Right cardiac atrium (tissue), 5 donors: Measurements from ENCODE around the gene REPS2. TPM values are rescaled to one million over a fixed set of nuclear protein-coding genes. Genes with fewer than 3 reads are reported as not detected.

Source experiments
- ATAC-seq, 2 donors: fragments of 200-7000 bp; cut with Tn5 transposase; one replicate each; pipeline versions ENCODE4 v1.8.0 to v1.9.1; 2020; ENCODE audit warnings: moderate library complexity in 2 of 2, mild to moderate bottlenecking in 1 of 2
- DNase-seq, 3 donors: peaks; one replicate each; pipeline ENCODE4 v3.0.0-alpha.2; 2020
- H3K27ac ChIP-seq: one replicate; pipeline ENCODE4 v1.5.1; 2013; ENCODE audit warnings: mild to moderate bottlenecking, low read length, control low read depth, moderate library complexity
- H3K27me3 ChIP-seq: one replicate; pipeline ENCODE4 v1.6.1; 2013; ENCODE audit not compliant: control insufficient read depth, insufficient read depth
- H3K4me1 ChIP-seq: one replicate; pipeline ENCODE4 v1.6.1; 2013; ENCODE audit warnings: low read length; ENCODE audit not compliant: control insufficient read depth, insufficient read depth
- H3K4me3 ChIP-seq: one replicate; pipeline ENCODE4 v1.5.1; 2013; ENCODE audit warnings: low read length, control low read depth
- H3K9me3 ChIP-seq: one replicate; pipeline ENCODE4 v1.6.1; 2013; ENCODE audit warnings: low read length; ENCODE audit not compliant: control insufficient read depth
- WGBS: extraction: QIAGEN DNeasy Blood & Tissue Kit; methylation state at CpG from one replicate; pipeline ENCODE4 v1.1.7; 2013; 5-methylcytosine and 5-hydroxymethylcytosine counted together
- intact Hi-C, 4 donors: fragments of 100-400 bp; cut with DNase I; formaldehyde crosslinking; loops; one replicate each; pipeline versions ENCODE4 v1.11.0 to v1.14.0; 2022 to 2023
- long read RNA-seq, 4 donors: library from polyadenylated mRNA; unstranded; transcript quantifications; one replicate each; pipeline ENCODE4 v2.0.0, GENCODE V29; 2020 to 2021
- polyA plus RNA-seq: library from polyadenylated mRNA; stranded (reverse); fragments of 200-250 nt; gene quantifications from one replicate; pipeline ENCODE4 v1.2.3, GENCODE V29; 2013
- total RNA-seq, 4 donors: library from RNA; stranded (reverse); fragmentation: NEBNext Ultra II Directional; extraction: Animal tissue kit (Norgen Biotek cat#: 25700); gene quantifications; one replicate each; pipeline ENCODE4 v1.2.1, GENCODE V29; 2021
- donor health status: healthy with polysubstance abuse.
- donor health status: DM: no; HTN: yes; CAD: no.
- donor health status: DM: no; HTN: no; CAD: no.
- donor health status: DM: no; HTN: yes; CAD: no; lungs with severe emphysema.
- donor health status: DM: yes; HTN: yes; CAD: no.

Gene REPS2
- total RNA-seq (10 to 100 TPM in 2 of 4 donors, 1 to 10 TPM in 2; 8.1 to 10.4 (median 9.5) TPM), polyA plus RNA-seq (3.4 TPM)
- long read RNA-seq, donor 1, full-length matches to known transcripts, result 1 of 11 reads
- long read RNA-seq, donor 1, partial matches to known transcripts, result 3 of 11 reads
- long read RNA-seq, donor 1, other reads (novel, unspliced or antisense), result 7 of 11 reads
- long read RNA-seq, donor 2, full-length matches to known transcripts, result 1 of 4 reads
- long read RNA-seq, donor 2, partial matches to known transcripts, result 0 of 4 reads
- long read RNA-seq, donor 2, other reads (novel, unspliced or antisense), result 3 of 4 reads
- long read RNA-seq, donor 3, partial matches to known transcripts, result 4 of 6 reads
- long read RNA-seq, donor 3, other reads (novel, unspliced or antisense), result 2 of 6 reads
- long read RNA-seq, donor 4, partial matches to known transcripts, result 0 of 1 reads
- long read RNA-seq, donor 4, other reads (novel, unspliced or antisense), result 1 of 1 reads

DNA sequence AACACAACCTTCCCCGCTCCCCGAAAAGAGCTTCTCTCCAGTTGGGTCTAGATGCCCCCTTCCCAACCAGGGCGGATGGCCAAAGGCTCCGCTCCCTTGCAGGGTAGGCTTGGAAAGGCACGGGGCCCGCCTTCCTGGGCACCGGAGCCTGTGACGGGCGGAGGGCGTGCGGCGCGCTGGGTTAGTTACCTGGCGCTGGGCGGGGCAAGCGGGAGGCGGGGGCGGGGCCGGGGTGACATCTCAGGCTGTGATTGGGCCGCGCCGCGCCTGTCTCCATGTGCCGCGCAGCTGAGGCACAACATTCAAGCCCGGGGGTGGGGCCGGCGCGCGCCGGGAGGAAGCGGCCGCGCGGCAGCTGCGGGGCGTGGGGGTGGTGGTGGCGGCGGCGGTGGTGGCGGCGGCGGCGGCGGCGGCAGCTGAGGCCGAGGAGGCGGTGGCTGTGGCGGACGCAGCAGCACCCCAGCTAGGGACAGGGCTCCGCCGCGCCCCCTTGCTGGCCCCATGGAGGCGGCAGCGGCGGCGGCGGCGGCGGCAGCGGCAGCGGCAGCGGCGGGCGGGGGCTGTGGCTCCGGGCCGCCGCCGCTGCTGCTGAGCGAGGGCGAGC, at the start of gene REPS2:
Gene REPS2, plus strand, starts transcription at position 298 of the 604 bp plus-strand sequence. Its CDS starts 204 bp downstream, at position 502.
- DNase-seq (peak; percentile 78 to 93 (median 92)), ATAC-seq (peak; percentile 99)
- Histone ChIP-seq H3K9me3 (no peaks in the 10 kb centered on the region), H3K4me1 (no peaks in the 10 kb centered on the region), H3K27me3 (no peaks in the 10 kb centered on the region), H3K4me3 (peak within 1 kb of the TSS; percentile 71), H3K27ac (no peak within 1 kb of the TSS)
- intact Hi-C loops, result no loop called here
- 2% methylated on average over 55 of the region's 71 CpGs for WGBS

DNA sequence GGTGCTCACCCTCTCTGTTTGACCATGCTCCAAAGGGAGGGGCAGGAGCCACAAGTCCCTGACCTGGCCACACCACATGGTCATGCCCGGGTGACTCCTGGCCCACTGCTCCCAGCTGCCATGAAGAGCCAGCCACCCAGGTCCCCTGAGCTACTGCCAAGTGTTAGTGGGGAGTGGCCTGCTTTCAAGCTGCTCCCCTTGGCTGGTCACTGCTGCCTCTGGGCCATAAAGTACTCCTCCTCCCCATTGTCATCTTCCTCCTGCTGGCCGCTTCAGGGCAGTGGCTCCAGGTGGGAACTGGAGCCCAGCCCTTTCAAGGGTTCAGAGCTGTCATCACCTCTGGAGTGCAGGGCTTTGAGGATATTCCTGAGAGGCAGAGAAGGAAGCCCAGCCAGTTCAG, 49.0 kb upstream of the REPS2 start:
- ATAC-seq (no peak), DNase-seq (no peak)
- H3K27me3 ChIP-seq, result no peaks in the 10 kb centered on the region
- WGBS, result 77% methylated on average over 2 of the region's 2 CpGs
- H3K9me3 ChIP-seq, result no peaks in the 10 kb centered on the region
- no peaks in the 10 kb centered on the region for H3K4me1 ChIP-seq
- intact Hi-C loops, result loop anchor here in 1 of 4 donors (10.0 kb wide), 1 partner anchor 147 kb away; no protein-coding TSS in a partner anchor
- H3K27ac ChIP-seq, result no peak overlapping the region
- no peak overlapping the region for H3K4me3 ChIP-seq

DNA sequence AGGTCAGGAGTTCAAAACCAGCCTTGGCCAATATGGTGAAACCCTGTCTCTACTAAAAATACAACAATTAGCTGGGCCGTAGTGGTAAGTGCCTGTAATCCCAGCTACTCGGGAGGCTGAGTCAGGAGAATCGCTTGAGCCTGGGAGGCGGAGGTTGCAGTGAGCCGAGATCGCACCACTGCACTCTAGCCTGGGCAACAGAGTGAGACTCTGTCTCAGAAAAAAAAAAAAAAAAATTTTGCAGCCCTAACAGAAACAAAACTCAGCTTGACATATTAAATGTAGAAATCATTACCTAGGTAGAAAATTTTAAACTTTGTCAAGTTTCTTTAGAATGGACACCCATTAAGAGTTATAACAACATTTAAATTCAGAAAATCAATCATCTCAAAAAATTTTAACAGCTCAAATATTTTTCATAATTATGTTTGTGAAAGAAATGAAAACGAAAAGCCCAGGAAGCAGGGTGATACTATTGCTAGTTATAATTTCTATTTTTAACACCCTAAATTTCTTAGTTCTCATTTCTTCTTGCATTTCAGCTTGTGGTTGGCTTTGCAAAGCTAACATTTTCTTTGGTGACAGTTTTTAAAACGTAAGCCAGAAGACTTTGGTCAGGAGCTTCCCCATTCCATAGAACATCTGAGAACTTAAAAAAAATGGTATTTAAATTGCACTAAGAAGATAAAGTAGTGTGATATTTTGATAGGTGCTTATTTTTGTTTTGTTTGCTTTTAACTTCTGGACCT, 43.0 kb upstream of the REPS2 start:
- no peak overlapping the region for H3K27ac ChIP-seq
- intact Hi-C loops, result no loop called here
- no peak for DNase-seq
- no peak for ATAC-seq
- no peak overlapping the region for H3K4me3 ChIP-seq
- H3K27me3 ChIP-seq, result no peaks in the 10 kb centered on the region
- H3K9me3 ChIP-seq, result no peaks in the 10 kb centered on the region
- no peaks in the 10 kb centered on the region for H3K4me1 ChIP-seq
- 75% methylated on average over 8 of the region's 8 CpGs for WGBS

DNA sequence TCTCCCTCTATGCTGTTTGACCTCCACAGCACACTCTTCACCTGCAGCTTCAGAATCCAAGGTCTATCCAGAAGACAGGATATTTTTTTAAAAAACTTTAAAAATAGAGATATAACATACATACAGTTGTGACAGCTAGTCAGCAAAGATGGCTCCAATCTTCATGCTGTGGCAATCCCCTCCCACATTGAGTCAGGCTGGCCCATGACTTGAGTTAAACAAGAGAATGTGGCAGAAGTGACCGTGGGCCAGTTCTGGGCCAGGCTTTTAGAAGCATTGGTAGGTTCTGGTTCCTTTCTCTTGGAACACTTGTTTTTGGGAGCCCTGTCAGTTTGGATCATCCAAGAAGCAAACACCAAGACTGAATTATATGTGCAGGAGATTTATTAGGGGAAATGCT, 36.1 kb upstream of the REPS2 start:
- no peaks in the 10 kb centered on the region for H3K9me3 ChIP-seq
- intact Hi-C loops, result no loop called here
- DNase-seq (no peak), ATAC-seq (no peak)
- H3K4me3 ChIP-seq, result no peak overlapping the region
- H3K27me3 ChIP-seq, result no peaks in the 10 kb centered on the region
- no peak overlapping the region for H3K27ac ChIP-seq
- 87% methylated on average over 1 of the region's 1 CpG for WGBS
- no peaks in the 10 kb centered on the region for H3K4me1 ChIP-seq

DNA sequence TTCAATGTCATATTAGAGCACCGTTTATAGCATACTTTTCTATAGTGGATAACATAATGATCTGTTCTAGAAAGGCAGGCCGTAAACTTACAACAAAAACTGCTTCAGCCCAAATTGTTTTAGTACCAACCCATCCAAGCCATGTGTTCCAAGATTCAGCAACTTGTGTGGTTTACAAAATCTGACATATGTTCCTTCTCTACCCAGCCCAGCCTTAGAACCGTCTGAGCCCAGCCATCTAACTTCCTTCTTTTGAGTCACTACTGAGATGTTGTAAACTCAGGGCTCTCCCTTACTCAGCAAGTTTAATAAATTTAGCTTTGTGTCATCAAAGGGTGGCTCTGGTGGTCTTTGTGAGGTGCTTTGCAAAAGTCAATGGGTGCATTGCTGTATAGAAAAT, 32.4 kb upstream of the REPS2 start:
- no peaks in the 10 kb centered on the region for H3K9me3 ChIP-seq
- H3K4me1 ChIP-seq, result no peaks in the 10 kb centered on the region
- 74% methylated on average over 3 of the region's 3 CpGs for WGBS
- no peak overlapping the region for H3K4me3 ChIP-seq
- intact Hi-C loops, result no loop called here
- ATAC-seq (no peak), DNase-seq (no peak)
- H3K27me3 ChIP-seq, result no peaks in the 10 kb centered on the region
- H3K27ac ChIP-seq, result no peak overlapping the region

DNA sequence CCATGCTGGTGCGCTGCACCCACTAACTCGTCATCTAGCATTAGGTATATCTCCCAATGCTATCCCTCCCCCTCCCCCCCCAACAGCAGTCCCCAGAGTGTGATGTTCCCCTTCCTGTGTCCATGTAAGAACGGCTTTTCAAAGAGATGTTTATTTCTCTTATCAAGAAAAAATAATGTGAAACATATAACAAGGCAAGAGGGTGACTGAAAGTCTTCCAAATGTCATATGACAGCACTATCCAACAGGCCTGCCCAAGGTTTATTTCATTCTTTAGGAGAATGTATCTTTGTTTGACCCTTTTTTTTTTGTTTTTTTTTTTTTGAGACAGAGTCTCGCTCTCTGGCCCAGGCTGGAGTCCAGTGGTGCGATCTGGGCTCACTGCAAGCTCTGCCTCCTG, 29.9 kb upstream of the REPS2 start:
- DNase-seq (no peak), ATAC-seq (no peak)
- H3K4me1 ChIP-seq, result no peaks in the 10 kb centered on the region
- no peaks in the 10 kb centered on the region for H3K9me3 ChIP-seq
- intact Hi-C loops, result no loop called here
- 86% methylated on average over 5 of the region's 5 CpGs for WGBS
- H3K27me3 ChIP-seq, result no peaks in the 10 kb centered on the region
- no peak overlapping the region for H3K27ac ChIP-seq
- no peak overlapping the region for H3K4me3 ChIP-seq

DNA sequence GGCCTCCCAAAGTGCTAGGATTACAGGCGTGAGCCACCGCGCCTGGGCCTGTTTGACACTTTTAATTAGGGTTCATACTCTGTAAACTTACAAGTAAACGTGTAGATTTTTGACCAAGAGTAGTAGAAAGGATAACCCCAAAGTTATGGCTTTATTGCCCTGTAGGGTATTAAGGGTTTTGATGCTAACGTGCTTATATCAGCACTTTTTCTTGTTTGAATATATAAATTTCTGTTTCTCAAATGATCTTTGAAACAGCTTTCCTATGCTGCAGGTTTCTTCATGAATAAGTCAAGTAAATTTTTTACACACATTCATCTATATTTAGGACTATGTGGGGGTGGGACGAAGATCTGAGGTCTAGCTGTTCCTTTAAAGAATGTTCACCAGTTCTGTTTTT, 29.3 kb upstream of the REPS2 start:
- Histone ChIP-seq H3K27ac (no peak overlapping the region), H3K4me3 (no peak overlapping the region), H3K9me3 (no peaks in the 10 kb centered on the region), H3K4me1 (no peaks in the 10 kb centered on the region), H3K27me3 (no peaks in the 10 kb centered on the region)
- WGBS, result 95% methylated on average over 6 of the region's 6 CpGs
- intact Hi-C loops, result no loop called here
- ATAC-seq, result no peak
- DNase-seq, result no peak

DNA sequence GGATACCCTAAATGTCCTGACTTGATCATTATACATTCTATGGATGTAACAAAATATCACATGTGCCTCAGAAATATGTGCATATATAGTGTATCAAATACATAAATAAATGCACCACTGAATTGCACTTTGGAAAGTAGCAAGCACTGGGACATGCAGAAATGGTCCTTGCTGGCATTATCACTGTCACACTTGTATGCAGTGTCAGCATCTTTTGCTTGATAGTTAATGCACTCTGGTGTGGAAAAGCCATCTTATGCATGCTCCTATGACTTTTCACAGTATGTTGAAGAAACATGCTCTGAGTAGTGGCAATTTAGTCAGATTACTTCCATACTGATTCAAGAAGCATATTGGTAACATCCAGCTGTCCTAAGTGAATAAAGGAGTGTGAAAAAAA, 27.5 kb upstream of the REPS2 start:
- Histone ChIP-seq H3K4me3 (no peak overlapping the region), H3K27me3 (no peaks in the 10 kb centered on the region), H3K9me3 (no peaks in the 10 kb centered on the region), H3K27ac (no peak overlapping the region), H3K4me1 (no peaks in the 10 kb centered on the region)
- DNase-seq (no peak), ATAC-seq (no peak)
- intact Hi-C loops, result no loop called here

DNA sequence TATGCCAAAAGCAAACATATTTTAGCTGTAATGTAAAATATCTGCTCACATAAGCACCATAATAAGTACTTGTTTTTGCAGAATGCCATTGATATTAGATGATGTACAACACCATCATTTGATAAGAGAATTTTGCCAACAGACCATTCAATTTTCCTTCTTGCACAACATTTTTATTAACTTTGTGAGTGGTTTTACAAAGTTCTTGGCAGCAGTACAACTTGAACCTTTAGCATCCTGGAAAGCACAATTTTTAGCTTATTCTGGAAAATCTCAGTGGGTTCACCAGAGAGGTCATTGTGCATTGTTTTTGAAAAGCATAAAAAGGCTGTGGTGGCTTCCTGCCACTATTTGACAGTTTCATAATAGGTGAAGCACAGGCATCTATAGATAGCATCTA, 26.4 kb upstream of the REPS2 start:
- intact Hi-C loops, result no loop called here
- DNase-seq (no peak), ATAC-seq (no peak)
- Histone ChIP-seq H3K9me3 (no peaks in the 10 kb centered on the region), H3K27ac (no peak overlapping the region), H3K27me3 (no peaks in the 10 kb centered on the region), H3K4me3 (no peak overlapping the region), H3K4me1 (no peaks in the 10 kb centered on the region)

DNA sequence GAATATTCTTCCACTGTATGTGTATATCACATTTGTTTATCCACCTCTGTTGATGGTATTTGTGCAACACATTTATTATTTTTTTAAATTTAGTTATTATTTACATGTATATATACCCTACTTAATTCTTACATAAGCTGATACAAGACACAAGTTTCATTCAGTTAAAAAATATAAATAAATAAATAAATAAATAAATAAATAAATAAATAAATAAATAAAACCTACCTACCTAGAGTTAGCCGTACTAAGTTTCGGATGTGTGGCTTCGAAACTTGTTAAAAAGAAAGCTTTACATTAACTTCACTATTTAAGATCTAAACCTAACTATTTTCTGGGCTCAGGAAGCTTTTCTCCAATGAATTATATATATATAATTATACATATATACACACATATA, 23.3 kb upstream of the REPS2 start:
- ATAC-seq (no peak), DNase-seq (no peak)
- 94% methylated on average over 3 of the region's 3 CpGs for WGBS
- Histone ChIP-seq H3K9me3 (no peaks in the 10 kb centered on the region), H3K4me3 (no peak overlapping the region), H3K27me3 (no peaks in the 10 kb centered on the region), H3K27ac (no peak overlapping the region), H3K4me1 (no peaks in the 10 kb centered on the region)
- intact Hi-C loops, result no loop called here
